DND-41 (cell line): Measurements from ENCODE around the gene INO80.
"Not testable (repeated sequence)": the region's sequence is repeated elsewhere in the genome, so short reads cannot be mapped to it uniquely, and the experiment has no call there.

Experiments used
- ATAC-seq: fragments of 200-7000 bp; cut with Tn5 transposase; 3 replicates; pipeline ENCODE4 v1.9.1; 2021; ENCODE audit warnings: low read depth; ENCODE audit not compliant: insufficient read depth
- DNase-seq: peaks from one replicate; pipeline ENCODE4 v3.0.0-alpha.2; 2020
- H2AFZ ChIP-seq: 2 replicates; pipeline ENCODE4 v1.6.0; 2012; ENCODE audit warnings: low read depth, low read length
- H3K27ac ChIP-seq: 2 replicates; pipeline ENCODE4 v1.5.1; 2012; ENCODE audit warnings: low read length, inconsistent platforms
- H3K27me3 ChIP-seq: fragments of 200-600 bp; sonication (generic); 2 replicates; pipeline ENCODE4 v1.6.0; 2012; ENCODE audit warnings: low read length, mild to moderate bottlenecking, inconsistent platforms; ENCODE audit not compliant: insufficient read depth, poor library complexity
- H3K36me3 ChIP-seq: 2 replicates; pipeline ENCODE4 v1.5.1; 2012; ENCODE audit warnings: low read length, inconsistent platforms; ENCODE audit not compliant: insufficient read depth
- H3K4me1 ChIP-seq: 2 replicates; pipeline ENCODE4 v1.5.1; 2012; ENCODE audit warnings: mild to moderate bottlenecking, low read length; ENCODE audit not compliant: insufficient read depth
- H3K4me2 ChIP-seq: 2 replicates; pipeline ENCODE4 v1.6.0; 2012; ENCODE audit warnings: mild to moderate bottlenecking, moderate library complexity, low read length, inconsistent platforms; ENCODE audit not compliant: insufficient read depth
- H3K4me3 ChIP-seq, 2 experiments: fragments of 200-600 bp in 1 of 2; shearing (Covaris generic) in 1 of 2; 2 replicates each; pipeline ENCODE4 v1.5.1; 2012 to 2016; ENCODE audit warnings: inconsistent platforms in 2 of 2, low read length in 2 of 2, mild to moderate bottlenecking in 2 of 2, low read depth in 1 of 2, moderate library complexity in 1 of 2
- H3K79me2 ChIP-seq: 2 replicates; pipeline ENCODE4 v1.6.0; 2012; ENCODE audit warnings: low read length, inconsistent platforms; ENCODE audit not compliant: insufficient read depth
- H3K9ac ChIP-seq: 2 replicates; pipeline ENCODE4 v1.6.0; 2012; ENCODE audit warnings: low read depth, mild to moderate bottlenecking, inconsistent platforms, low read length, moderate library complexity
- H3K9me3 ChIP-seq: 2 replicates; pipeline ENCODE4 v1.5.1; 2012; ENCODE audit warnings: low read length, moderate library complexity, mild to moderate bottlenecking, inconsistent platforms; ENCODE audit not compliant: insufficient read depth, severe bottlenecking
- H4K20me1 ChIP-seq: 2 replicates; pipeline ENCODE4 v1.6.0; 2012; ENCODE audit warnings: low read length; ENCODE audit not compliant: insufficient read depth
- CTCF ChIP-seq: IDR thresholded peaks from 2 replicates; pipeline ENCODE4 v1.5.1; 2012; ENCODE audit warnings: borderline replicate concordance, low read length, moderate library complexity, mild to moderate bottlenecking; ENCODE audit not compliant: poor library complexity, severe bottlenecking; ENCODE audit errors: extremely low read depth
- EZH2 ChIP-seq: IDR thresholded peaks from 3 replicates; pipeline ENCODE4 v1.6.1; 2012; ENCODE audit warnings: borderline replicate concordance, low read depth, mild to moderate bottlenecking, moderate library complexity, low read length, inconsistent platforms; ENCODE audit not compliant: severe bottlenecking

Gene INO80

GRCh38 chr15:41133454-41133853 is 17.4 kb upstream of the INO80 start:
- Histone ChIP-seq H3K9me3 (no peaks in the 10 kb centered on the region), H3K27ac (no peak overlapping the region), H2AFZ (no peak overlapping the region), H3K4me1 (no peaks in the 10 kb centered on the region), H3K36me3 (no peaks in the 10 kb centered on the region), H3K4me2 (no peak overlapping the region), H3K4me3 (no peak overlapping the region), H3K79me2 (no peaks in the 10 kb centered on the region), H4K20me1 (no peaks in the 10 kb centered on the region), H3K9ac (no peak overlapping the region), H3K27me3 (no peaks in the 10 kb centered on the region)
- ATAC-seq (no peak), DNase-seq (no peak)
- TF ChIP-seq CTCF, result no peak
- TF ChIP-seq EZH2, result no peak

- H4K20me1 ChIP-seq, ATAC-seq, H3K79me2 ChIP-seq, H2AFZ ChIP-seq, H3K4me3 ChIP-seq, H3K9me3 ChIP-seq, H3K9ac ChIP-seq, H3K27me3 ChIP-seq, H3K4me2 ChIP-seq, H3K27ac ChIP-seq, H3K36me3 ChIP-seq, DNase-seq, H3K4me1 ChIP-seq: not testable (repeated sequence)
These were observed 16.0 kb upstream of the INO80 start for GRCh38 chr15:41132094-41132493.

GRCh38 chr15:41128174-41128902 is 12.3 kb upstream of the INO80 start:
- Histone ChIP-seq H3K79me2 (no peaks in the 10 kb centered on the region), H2AFZ (no peak overlapping the region), H4K20me1 (no peaks in the 10 kb centered on the region), H3K9me3 (no peaks in the 10 kb centered on the region), H3K27me3 (no peaks in the 10 kb centered on the region), H3K4me1 (no peaks in the 10 kb centered on the region), H3K4me3 (no peak overlapping the region), H3K36me3 (no peaks in the 10 kb centered on the region), H3K9ac (no peak overlapping the region), H3K4me2 (no peak overlapping the region), H3K27ac (no peak overlapping the region)
- TF ChIP-seq CTCF, result no peak
- TF ChIP-seq EZH2, result no peak
- DNase-seq, result no peak
- ATAC-seq, result no peak

- Histone ChIP-seq H3K27me3 (no peaks in the 10 kb centered on the region), H3K4me1 (no peaks in the 10 kb centered on the region), H3K9me3 (no peaks in the 10 kb centered on the region), H2AFZ (no peak overlapping the region), H3K36me3 (no peaks in the 10 kb centered on the region), H3K4me2 (no peak overlapping the region), H4K20me1 (no peaks in the 10 kb centered on the region), H3K9ac (no peak overlapping the region), H3K4me3 (no peak overlapping the region), H3K27ac (no peak overlapping the region), H3K79me2 (no peaks in the 10 kb centered on the region)
- DNase-seq, result no peak
- no peak for ATAC-seq
- TF ChIP-seq CTCF, result no peak
- no peak for TF ChIP-seq EZH2
These were observed 10.0 kb upstream of the INO80 start for GRCh38 chr15:41125931-41126642.
